ENCODE results near the gene PPP2R2B.

The PPP2R2B gene

GRCh38 chr5:146779211-146779869 lies 99.2 kb downstream of the PPP2R2B start:
- Histone ChIP-seq H3K14ac (ENCODE audit: low read length) (no peak overlapping the region), H3K4me1 (ENCODE audit: control insufficient read depth in 1 of 2, insufficient read depth in 2 of 2, low read length in 2 of 2) (no peaks in the 10 kb centered on the region), H3K36me3 (ENCODE audit: control insufficient read depth in 1 of 2, insufficient read depth in 2 of 2, low read length in 2 of 2) (no peaks in the 10 kb centered on the region), H3K4ac (ENCODE audit: low read depth, low read length) (no peak overlapping the region), H3K18ac (ENCODE audit: low read length) (no peak overlapping the region), H2BK5ac (ENCODE audit: low read depth, low read length, poor library complexity) (no peak overlapping the region), H3K9ac (ENCODE audit: low read length) (no peak overlapping the region), H2BK120ac (ENCODE audit: insufficient read depth, low read length, poor library complexity) (no peak overlapping the region), H3K4me3 (ENCODE audit: low read depth, low read length) (no peak overlapping the region), H3K79me1 (ENCODE audit: low read length) (no peaks in the 10 kb centered on the region), H2AK5ac (ENCODE audit: low read length) (no peak overlapping the region), H3K79me2 (ENCODE audit: control insufficient read depth, insufficient read depth, low read length, poor library complexity) (no peaks in the 10 kb centered on the region), H2BK12ac (ENCODE audit: low read length) (no peak overlapping the region), H3K27me3 (ENCODE audit: insufficient read depth, low read length) (no peaks in the 10 kb centered on the region), H4K91ac (ENCODE audit: low read depth, low read length) (no peak overlapping the region), H2AFZ (ENCODE audit: insufficient read depth, low read length, poor library complexity) (no peak overlapping the region), H3K27ac (ENCODE audit: low read depth, low read length) (no peak overlapping the region), H4K12ac (ENCODE audit: low read depth, low read length) (no peak overlapping the region), H4K8ac (ENCODE audit: low read depth, low read length) (no peak overlapping the region), H3K9me3 (ENCODE audit: insufficient read depth, low read depth, low read length) (no peaks in the 10 kb centered on the region), H3K23ac (ENCODE audit: low read length) (no peak overlapping the region), H3K4me2 (ENCODE audit: low read length) (no peak overlapping the region)
- DNase-seq: no peak
- WGBS (ENCODE audit: extremely low coverage, insufficient coverage, insufficient read length): no CpG with 5 or more reads among the region's 10 CpGs

- no peaks in the 10 kb centered on the region for H3K4me1 ChIP-seq (ENCODE audit: control insufficient read depth in 1 of 2, insufficient read depth in 2 of 2, low read length in 2 of 2)
- no peak overlapping the region for H3K14ac ChIP-seq (ENCODE audit: low read length)
- no peak overlapping the region for H2BK120ac ChIP-seq (ENCODE audit: insufficient read depth, low read length, poor library complexity)
- no peak overlapping the region for H3K9ac ChIP-seq (ENCODE audit: low read length)
- no peaks in the 10 kb centered on the region for H3K79me1 ChIP-seq (ENCODE audit: low read length)
- WGBS (ENCODE audit: extremely low coverage, insufficient coverage, insufficient read length): no CpG with 5 or more reads among the region's 3 CpGs
- H2AFZ ChIP-seq (ENCODE audit: insufficient read depth, low read length, poor library complexity): no peak overlapping the region
- no peak overlapping the region for H4K8ac ChIP-seq (ENCODE audit: low read depth, low read length)
- no peak overlapping the region for H3K27ac ChIP-seq (ENCODE audit: low read depth, low read length)
- H3K79me2 ChIP-seq (ENCODE audit: control insufficient read depth, insufficient read depth, low read length, poor library complexity): no peaks in the 10 kb centered on the region
- H3K9me3 ChIP-seq (ENCODE audit: insufficient read depth, low read depth, low read length): no peaks in the 10 kb centered on the region
- H3K36me3 ChIP-seq (ENCODE audit: control insufficient read depth in 1 of 2, insufficient read depth in 2 of 2, low read length in 2 of 2): no peaks in the 10 kb centered on the region
- H4K12ac ChIP-seq (ENCODE audit: low read depth, low read length): no peak overlapping the region
- no peak overlapping the region for H4K91ac ChIP-seq (ENCODE audit: low read depth, low read length)
- no peak for DNase-seq
- no peak overlapping the region for H3K18ac ChIP-seq (ENCODE audit: low read length)
- no peak overlapping the region for H2BK12ac ChIP-seq (ENCODE audit: low read length)
- H2BK5ac ChIP-seq (ENCODE audit: low read depth, low read length, poor library complexity): no peak overlapping the region
- no peak overlapping the region for H3K4ac ChIP-seq (ENCODE audit: low read depth, low read length)
- H3K4me2 ChIP-seq (ENCODE audit: low read length): no peak overlapping the region
- H3K4me3 ChIP-seq (ENCODE audit: low read depth, low read length): no peak overlapping the region
- no peak overlapping the region for H3K23ac ChIP-seq (ENCODE audit: low read length)
- no peaks in the 10 kb centered on the region for H3K27me3 ChIP-seq (ENCODE audit: insufficient read depth, low read length)
- H2AK5ac ChIP-seq (ENCODE audit: low read length): no peak overlapping the region
These were observed 99.8 kb downstream of the PPP2R2B start for GRCh38 chr5:146778795-146779194.

DNA sequence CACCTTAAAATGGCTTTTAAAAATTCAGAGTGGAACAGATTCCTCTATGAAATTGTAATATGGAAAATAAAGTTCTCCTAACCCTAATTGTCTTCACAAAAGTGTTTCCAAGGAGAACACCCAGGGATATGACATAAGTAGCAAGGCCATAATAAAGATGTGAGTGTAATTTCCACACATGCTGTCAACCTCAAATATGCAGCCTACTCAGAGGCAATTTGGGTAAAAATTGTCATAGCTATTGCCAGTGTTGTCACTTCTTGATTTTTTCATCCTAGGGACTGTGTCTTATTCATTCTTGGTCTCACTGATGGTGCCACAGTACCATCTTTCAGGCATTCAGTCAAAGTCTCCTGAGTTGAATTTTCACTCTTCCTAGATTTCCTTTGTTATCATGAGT lies 100.3 kb downstream of the PPP2R2B start:
- Histone ChIP-seq H3K14ac (ENCODE audit: low read length) (no peak overlapping the region), H3K4me3 (ENCODE audit: low read depth, low read length) (no peak overlapping the region), H3K4me2 (ENCODE audit: low read length) (no peak overlapping the region), H3K79me2 (ENCODE audit: control insufficient read depth, insufficient read depth, low read length, poor library complexity) (no peaks in the 10 kb centered on the region), H3K9ac (ENCODE audit: low read length) (no peak overlapping the region), H4K8ac (ENCODE audit: low read depth, low read length) (no peak overlapping the region), H3K4ac (ENCODE audit: low read depth, low read length) (no peak overlapping the region), H2BK120ac (ENCODE audit: insufficient read depth, low read length, poor library complexity) (no peak overlapping the region), H3K27me3 (ENCODE audit: insufficient read depth, low read length) (no peaks in the 10 kb centered on the region), H3K23ac (ENCODE audit: low read length) (no peak overlapping the region), H2AFZ (ENCODE audit: insufficient read depth, low read length, poor library complexity) (no peak overlapping the region), H3K18ac (ENCODE audit: low read length) (no peak overlapping the region), H2BK12ac (ENCODE audit: low read length) (no peak overlapping the region), H3K79me1 (ENCODE audit: low read length) (no peaks in the 10 kb centered on the region), H3K9me3 (ENCODE audit: insufficient read depth, low read depth, low read length) (no peaks in the 10 kb centered on the region), H3K4me1 (ENCODE audit: control insufficient read depth in 1 of 2, insufficient read depth in 2 of 2, low read length in 2 of 2) (no peaks in the 10 kb centered on the region), H2AK5ac (ENCODE audit: low read length) (no peak overlapping the region), H4K91ac (ENCODE audit: low read depth, low read length) (no peak overlapping the region), H3K36me3 (ENCODE audit: control insufficient read depth in 1 of 2, insufficient read depth in 2 of 2, low read length in 2 of 2) (no peaks in the 10 kb centered on the region), H3K27ac (ENCODE audit: low read depth, low read length) (no peak overlapping the region), H2BK5ac (ENCODE audit: low read depth, low read length, poor library complexity) (no peak overlapping the region), H4K12ac (ENCODE audit: low read depth, low read length) (no peak overlapping the region)
- no peak for DNase-seq

GRCh38 chr5:146772881-146773466 lies 105.6 kb downstream of the PPP2R2B start:
- no peak overlapping the region for H2AK5ac ChIP-seq (ENCODE audit: low read length)
- H3K4me1 ChIP-seq (ENCODE audit: control insufficient read depth in 1 of 2, insufficient read depth in 2 of 2, low read length in 2 of 2): no peaks in the 10 kb centered on the region
- no peak overlapping the region for H3K23ac ChIP-seq (ENCODE audit: low read length)
- no peak overlapping the region for H2AFZ ChIP-seq (ENCODE audit: insufficient read depth, low read length, poor library complexity)
- H2BK5ac ChIP-seq (ENCODE audit: low read depth, low read length, poor library complexity): no peak overlapping the region
- H2BK12ac ChIP-seq (ENCODE audit: low read length): no peak overlapping the region
- no peak overlapping the region for H2BK120ac ChIP-seq (ENCODE audit: insufficient read depth, low read length, poor library complexity)
- WGBS (ENCODE audit: extremely low coverage, insufficient coverage, insufficient read length): no CpG with 5 or more reads among the region's 3 CpGs
- H3K36me3 ChIP-seq (ENCODE audit: control insufficient read depth in 1 of 2, insufficient read depth in 2 of 2, low read length in 2 of 2): no peaks in the 10 kb centered on the region
- H3K4me3 ChIP-seq (ENCODE audit: low read depth, low read length): no peak overlapping the region
- H3K79me1 ChIP-seq (ENCODE audit: low read length): no peaks in the 10 kb centered on the region
- H3K9me3 ChIP-seq (ENCODE audit: insufficient read depth, low read depth, low read length): no peaks in the 10 kb centered on the region
- H4K91ac ChIP-seq (ENCODE audit: low read depth, low read length): no peak overlapping the region
- no peak overlapping the region for H3K9ac ChIP-seq (ENCODE audit: low read length)
- no peak for DNase-seq
- no peak overlapping the region for H3K18ac ChIP-seq (ENCODE audit: low read length)
- H3K4me2 ChIP-seq (ENCODE audit: low read length): no peak overlapping the region
- H3K14ac ChIP-seq (ENCODE audit: low read length): no peak overlapping the region
- no peaks in the 10 kb centered on the region for H3K79me2 ChIP-seq (ENCODE audit: control insufficient read depth, insufficient read depth, low read length, poor library complexity)
- no peaks in the 10 kb centered on the region for H3K27me3 ChIP-seq (ENCODE audit: insufficient read depth, low read length)
- no peak overlapping the region for H3K4ac ChIP-seq (ENCODE audit: low read depth, low read length)
- no peak overlapping the region for H3K27ac ChIP-seq (ENCODE audit: low read depth, low read length)
- no peak overlapping the region for H4K12ac ChIP-seq (ENCODE audit: low read depth, low read length)
- no peak overlapping the region for H4K8ac ChIP-seq (ENCODE audit: low read depth, low read length)

All from trophoblast cell (in vitro differentiated cells and primary cell).